RWPE2 (cell line): Measurements from ENCODE around the gene PLIN5.

Source experiments
- ATAC-seq: fragments of 200-7000 bp; cut with Tn5 transposase; 3 replicates; pipeline ENCODE4 v1.9.1; 2021; ENCODE audit warnings: low read depth
- DNase-seq: peaks from one replicate; pipeline ENCODE4 v3.0.0-alpha.2; 2020; ENCODE audit warnings: low spot score
- H3K27ac ChIP-seq: fragments of 450-650 bp; 2 replicates; pipeline ENCODE4 v1.5.1; 2017; ENCODE audit warnings: mild to moderate bottlenecking; ENCODE audit not compliant: poor library complexity, severe bottlenecking
- H3K27me3 ChIP-seq: fragments of 250-450 bp; sonication (Bioruptor Pico); 2 replicates; pipeline ENCODE4 v1.5.1; 2021; ENCODE audit warnings: mild to moderate bottlenecking, moderate library complexity; ENCODE audit not compliant: insufficient read depth, poor library complexity, severe bottlenecking
- H3K36me3 ChIP-seq: fragments of 250-450 bp; sonication (Bioruptor Pico); 2 replicates; pipeline ENCODE4 v1.5.1; 2020; ENCODE audit warnings: low read depth, mild to moderate bottlenecking, moderate library complexity
- H3K4me1 ChIP-seq: fragments of 250-450 bp; sonication (Bioruptor Pico); 2 replicates; pipeline ENCODE4 v1.5.1; 2021; ENCODE audit warnings: mild to moderate bottlenecking, moderate library complexity; ENCODE audit not compliant: insufficient read depth, poor library complexity, severe bottlenecking
- H3K4me3 ChIP-seq: fragments of 250-450 bp; sonication (Bioruptor Pico); 2 replicates; pipeline ENCODE4 v1.5.1; 2021; ENCODE audit warnings: mild to moderate bottlenecking, moderate library complexity; ENCODE audit not compliant: severe bottlenecking
- H3K9me3 ChIP-seq: fragments of 250-450 bp; sonication (Bioruptor Pico); 2 replicates; pipeline ENCODE4 v1.5.1; 2021; ENCODE audit warnings: mild to moderate bottlenecking, moderate library complexity; ENCODE audit not compliant: severe bottlenecking
- TF ChIP-seq, protein P1 (sequence below): fragments of 450-650 bp; IDR thresholded peaks from one replicate; pipeline ENCODE4 v1.5.1; 2017; ENCODE audit warnings: mild to moderate bottlenecking, moderate library complexity; ENCODE audit not compliant: poor library complexity, severe bottlenecking

PLIN5 gene

DNA sequence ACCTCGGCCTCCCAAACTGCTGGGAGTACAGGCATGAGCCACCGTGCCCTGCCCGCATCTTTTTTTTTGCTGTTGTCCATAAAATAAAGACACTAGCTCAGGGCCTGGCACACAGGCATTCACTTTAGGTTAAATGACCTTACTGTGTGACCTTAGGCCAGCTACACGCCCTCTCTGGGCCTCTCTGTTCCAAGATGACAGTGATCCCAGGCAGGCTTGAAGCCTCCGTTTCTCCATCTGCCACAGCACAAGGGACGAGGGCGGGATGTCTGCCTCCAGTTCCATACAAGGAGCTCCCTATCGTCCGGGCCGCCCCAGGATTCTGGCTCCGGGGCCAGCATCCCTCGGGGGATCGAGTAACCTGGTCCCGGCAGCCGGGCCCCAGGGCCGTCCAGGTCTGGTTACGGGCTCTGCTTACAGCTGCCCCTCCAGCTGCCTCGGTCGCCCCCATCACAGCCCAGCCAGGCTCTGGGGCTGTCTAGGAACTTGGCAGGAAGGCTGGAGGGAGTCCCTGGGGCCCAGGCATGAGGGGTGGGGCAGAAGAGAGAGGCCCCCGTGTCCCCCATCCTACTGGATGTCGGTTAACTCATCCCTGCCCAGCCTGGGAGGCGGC, 36.4 kb upstream of the PLIN5 start:
- H3K27me3 ChIP-seq = no peaks in the 10 kb centered on the region
- no peaks in the 10 kb centered on the region for H3K9me3 ChIP-seq
- no peak for DNase-seq
- no peak for ATAC-seq
- no peaks in the 10 kb centered on the region for H3K36me3 ChIP-seq
- no peak overlapping the region for H3K4me3 ChIP-seq
- peaks cover 7% of the 10 kb centered on the region for H3K4me1 ChIP-seq
- TF ChIP-seq, protein P1, sequence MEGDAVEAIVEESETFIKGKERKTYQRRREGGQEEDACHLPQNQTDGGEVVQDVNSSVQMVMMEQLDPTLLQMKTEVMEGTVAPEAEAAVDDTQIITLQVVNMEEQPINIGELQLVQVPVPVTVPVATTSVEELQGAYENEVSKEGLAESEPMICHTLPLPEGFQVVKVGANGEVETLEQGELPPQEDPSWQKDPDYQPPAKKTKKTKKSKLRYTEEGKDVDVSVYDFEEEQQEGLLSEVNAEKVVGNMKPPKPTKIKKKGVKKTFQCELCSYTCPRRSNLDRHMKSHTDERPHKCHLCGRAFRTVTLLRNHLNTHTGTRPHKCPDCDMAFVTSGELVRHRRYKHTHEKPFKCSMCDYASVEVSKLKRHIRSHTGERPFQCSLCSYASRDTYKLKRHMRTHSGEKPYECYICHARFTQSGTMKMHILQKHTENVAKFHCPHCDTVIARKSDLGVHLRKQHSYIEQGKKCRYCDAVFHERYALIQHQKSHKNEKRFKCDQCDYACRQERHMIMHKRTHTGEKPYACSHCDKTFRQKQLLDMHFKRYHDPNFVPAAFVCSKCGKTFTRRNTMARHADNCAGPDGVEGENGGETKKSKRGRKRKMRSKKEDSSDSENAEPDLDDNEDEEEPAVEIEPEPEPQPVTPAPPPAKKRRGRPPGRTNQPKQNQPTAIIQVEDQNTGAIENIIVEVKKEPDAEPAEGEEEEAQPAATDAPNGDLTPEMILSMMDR = no peak
- no peak overlapping the region for H3K27ac ChIP-seq

DNA sequence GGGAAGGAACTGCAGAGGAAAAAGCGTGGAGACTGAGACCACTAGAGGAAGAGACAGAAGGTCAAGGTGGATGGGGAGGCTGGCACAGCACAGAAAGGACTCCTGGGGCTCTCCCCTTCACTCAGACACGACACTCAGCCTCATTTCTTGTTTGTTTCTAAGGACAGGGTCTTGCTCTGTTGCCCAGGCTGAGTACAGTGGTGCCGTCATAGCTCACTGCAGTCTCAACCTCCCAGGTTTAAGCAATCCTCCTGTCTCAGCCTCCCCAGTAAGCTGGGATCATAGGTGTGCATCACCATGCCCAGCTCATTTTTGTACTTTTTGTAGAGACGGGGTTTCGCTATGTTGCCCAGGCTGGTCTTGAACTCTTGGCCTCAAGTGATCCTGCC, 35.9 kb upstream of the PLIN5 start:
- Histone ChIP-seq H3K9me3 (no peaks in the 10 kb centered on the region), H3K36me3 (no peaks in the 10 kb centered on the region), H3K27me3 (no peaks in the 10 kb centered on the region), H3K4me1 (peaks cover 7% of the 10 kb centered on the region), H3K4me3 (no peak overlapping the region), H3K27ac (no peak overlapping the region)
- ATAC-seq (no peak), DNase-seq (no peak)
- TF ChIP-seq, protein P1 = no peak

DNA sequence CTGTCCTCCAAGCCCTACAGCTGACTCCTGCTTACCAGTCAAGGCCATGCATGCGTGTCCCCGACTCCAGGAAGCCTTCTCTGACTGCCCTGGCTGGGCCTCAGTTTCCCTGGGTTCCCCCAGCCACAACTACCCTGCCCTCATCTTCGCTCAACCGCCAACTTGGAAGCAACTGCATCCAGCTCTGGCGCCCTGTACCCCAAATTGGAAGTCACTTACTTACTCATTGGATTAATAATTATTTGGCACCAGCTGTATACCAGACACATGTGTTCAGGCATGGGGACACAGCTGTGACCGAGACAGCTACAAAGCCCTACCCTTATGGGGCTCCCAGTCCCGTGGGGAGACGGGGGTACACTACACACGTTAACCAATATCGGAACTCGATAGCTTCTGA, 35.4 kb upstream of the PLIN5 start:
- no peak overlapping the region for H3K4me3 ChIP-seq
- no peak overlapping the region for H3K27ac ChIP-seq
- ATAC-seq (no peak), DNase-seq (no peak)
- H3K9me3 ChIP-seq = no peaks in the 10 kb centered on the region
- no peaks in the 10 kb centered on the region for H3K36me3 ChIP-seq
- TF ChIP-seq, protein P1 = no peak
- H3K27me3 ChIP-seq = no peaks in the 10 kb centered on the region
- peaks cover 5% of the 10 kb centered on the region for H3K4me1 ChIP-seq

DNA sequence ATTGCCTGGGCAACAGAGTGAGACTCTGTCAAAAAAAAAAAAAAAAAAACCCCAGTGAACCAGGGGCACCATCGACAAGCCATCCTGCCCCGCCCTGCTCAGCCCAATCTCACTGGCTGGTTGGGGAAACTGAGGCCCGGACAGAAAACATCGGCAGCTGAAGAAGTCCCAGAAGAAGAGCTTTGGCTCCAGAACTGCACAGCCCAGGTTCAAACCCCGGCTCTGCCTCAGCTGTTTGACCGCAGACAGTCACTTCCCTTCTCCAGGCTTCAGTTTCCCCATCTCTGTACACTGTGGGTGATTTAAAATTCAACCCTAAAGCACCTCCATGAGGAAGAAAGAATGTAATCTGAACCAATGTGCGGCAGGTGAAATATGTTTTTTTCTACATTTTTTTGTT, 33.9 kb upstream of the PLIN5 start:
- TF ChIP-seq, protein P1 = no peak
- DNase-seq (no peak), ATAC-seq (no peak)

DNA sequence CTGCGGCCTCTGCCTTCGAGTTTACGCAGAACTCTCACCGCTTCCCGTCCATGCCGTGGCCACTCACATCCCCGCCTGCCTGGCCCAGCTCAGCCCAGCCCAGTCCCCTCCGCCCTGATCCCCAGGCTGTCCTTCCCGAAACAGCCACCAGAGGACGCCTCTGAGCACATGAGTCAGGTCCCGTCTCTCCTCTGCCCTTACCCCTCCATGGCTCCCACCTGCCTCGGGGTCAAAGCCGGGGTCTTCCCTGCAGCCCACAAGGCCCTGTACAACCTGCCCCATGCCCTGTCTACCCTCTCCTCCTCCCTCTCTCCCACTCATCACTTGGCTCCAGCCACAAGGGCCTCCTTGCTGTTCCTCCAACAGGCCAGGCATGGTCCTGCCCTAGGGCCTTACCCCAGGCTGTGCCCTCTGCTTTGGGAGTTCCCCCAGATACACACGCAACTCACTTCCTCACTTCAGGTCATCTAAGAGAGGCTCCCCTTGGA, 32.6 kb upstream of the PLIN5 start:
- ATAC-seq (peak; percentile 27; the same call in 2 of the 3 replicates), DNase-seq (peak; percentile 58)
- TF ChIP-seq, protein P1 = peak; percentile 62
- Histone ChIP-seq H3K4me3 (no peak overlapping the region), H3K4me1 (no peaks in the 10 kb centered on the region), H3K27ac (no peak overlapping the region), H3K36me3 (no peaks in the 10 kb centered on the region), H3K27me3 (no peaks in the 10 kb centered on the region), H3K9me3 (no peaks in the 10 kb centered on the region)

More for the DNA sequence above, 33.9 kb upstream of the PLIN5 start:
- no peaks in the 10 kb centered on the region for H3K27me3 ChIP-seq
- H3K9me3 ChIP-seq = no peaks in the 10 kb centered on the region
- no peak overlapping the region for H3K27ac ChIP-seq
- H3K4me3 ChIP-seq = no peak overlapping the region
- no peaks in the 10 kb centered on the region for H3K36me3 ChIP-seq
- no peaks in the 10 kb centered on the region for H3K4me1 ChIP-seq
